Lower leg skin (tissue), 4 donors: ENCODE data around the gene UCKL1. TPM values are rescaled to one million over a fixed set of nuclear protein-coding genes. Genes with fewer than 3 reads are reported as not detected.
"Not testable (repeated sequence)": the region's sequence is repeated elsewhere in the genome, so short reads cannot be mapped to it uniquely, and the experiment has no call there.

Source experiments
- DNase-seq, 2 donors: peaks; one replicate each; pipeline ENCODE4 v3.0.0-alpha.2; 2019; ENCODE audit warnings: low spot score in 2 of 2
- H3K4me3 ChIP-seq: fragments of 200-600 bp; sonication (generic); 2 replicates; pipeline ENCODE4 v1.5.1; 2017; ENCODE audit warnings: mild to moderate bottlenecking, low read depth; ENCODE audit not compliant: poor library complexity, severe bottlenecking
- CTCF ChIP-seq, 3 donors: fragments of 450-650 bp; IDR thresholded peaks; one replicate each; pipeline ENCODE4 v1.5.1; 2016; ENCODE audit warnings: antibody characterized with exemption in 3 of 3, mild to moderate bottlenecking in 3 of 3, moderate library complexity in 2 of 3
- POLR2A ChIP-seq, 2 donors: fragments of 450-650 bp; IDR thresholded peaks; one replicate each; pipeline ENCODE4 v1.6.1; 2016 to 2017; ENCODE audit warnings: antibody characterized with exemption in 2 of 2, mild to moderate bottlenecking in 1 of 2, moderate library complexity in 1 of 2
- WGBS, 2 donors: methylation state at CpG; one replicate each; pipeline ENCODE4 v1.1.5; 2018; 5-methylcytosine and 5-hydroxymethylcytosine counted together
- intact Hi-C: fragments of 100-400 bp; cut with DNase I; formaldehyde crosslinking; loops from one replicate; pipeline ENCODE4 v1.15.0; 2023; ENCODE audit warnings: low total_unique reads
- total RNA-seq, 4 donors: library from RNA; depleted of rRNA; stranded (reverse); fragments of >200 nt; gene quantifications; one replicate each; pipeline ENCODE4 v1.1.0, GENCODE V29; 2016

The UCKL1 gene
- total RNA-seq, 4 donors from 2014 or later, result 28.1 to 44.3 (median 33.6) TPM

- no peak for DNase-seq
- intact Hi-C loops, result no loop called here
- 83 to 84% methylated on average over 37 of the region's 37 CpGs for WGBS, 2 donors
- no peak for TF ChIP-seq CTCF (IDR thresholded peaks at IDR 0.05)
- H3K4me3 ChIP-seq, result no peak overlapping the region
Observed at GRCh38 chr20:63934271-63935068, 21.7 kb downstream of the UCKL1 start.

GRCh38 chr20:63933646-63934045 lies 22.6 kb downstream of the UCKL1 start:
- DNase-seq, result no peak
- intact Hi-C loops, result no loop called here
- WGBS, 2 donors, result 87 to 90% methylated on average over 5 of the region's 5 CpGs
- no peak for TF ChIP-seq POLR2A (IDR thresholded peaks at IDR 0.05)
- TF ChIP-seq CTCF (IDR thresholded peaks at IDR 0.05), result no peak
- H3K4me3 ChIP-seq, result no peak overlapping the region

- TF ChIP-seq POLR2A (IDR thresholded peaks at IDR 0.05) (no peak), CTCF (IDR thresholded peaks at IDR 0.05) (no peak)
- no peak overlapping the region for H3K4me3 ChIP-seq
- intact Hi-C loops, result no loop called here
- WGBS, 2 donors, result 92% methylated on average over 16 to 17 of the region's 17 CpGs
- DNase-seq, result no peak
Observed at GRCh38 chr20:63932606-63933160, 23.5 kb downstream of the UCKL1 start.

- no peak overlapping the region for H3K4me3 ChIP-seq
- intact Hi-C loops, result no loop called here
Observed at GRCh38 chr20:63931735-63932134, 24.5 kb downstream of the UCKL1 start.

GRCh38 chr20:63930971-63931553 lies 25.2 kb downstream of the UCKL1 start:
- TF ChIP-seq POLR2A (IDR thresholded peaks at IDR 0.05) (no peak), CTCF (IDR thresholded peaks at IDR 0.05) (no peak)
- no peak overlapping the region for H3K4me3 ChIP-seq
- no peak for DNase-seq
- intact Hi-C loops, result no loop called here
- WGBS, 2 donors, result 90 to 92% methylated on average over 37 of the region's 37 CpGs

More at GRCh38 chr20:63931735-63932134, 24.5 kb downstream of the UCKL1 start:
- no peak for TF ChIP-seq CTCF (IDR thresholded peaks at IDR 0.05)
- no peak for TF ChIP-seq POLR2A (IDR thresholded peaks at IDR 0.05)
- 93 to 94% methylated on average over 18 to 19 of the region's 19 CpGs for WGBS, 2 donors
- no peak for DNase-seq

GRCh38 chr20:63929473-63929883 lies 26.7 kb downstream of the UCKL1 start:
- DNase-seq, H3K4me3 ChIP-seq, intact Hi-C loops: not testable (repeated sequence)
- WGBS, 2 donors, result 94 to 97% methylated on average over 29 to 31 of the region's 31 CpGs
